Neural progenitor cell (in vitro differentiated cells): ENCODE results near the gene SP7.
"Not testable (repeated sequence)": the region's sequence is repeated elsewhere in the genome, so short reads cannot be mapped to it uniquely, and the experiment has no call there.

Experiments used
- CTCF ChIP-seq: fragments of 200-600 bp; sonication (generic); IDR thresholded peaks from 2 replicates; pipeline ENCODE4 v1.5.1; 2017; ENCODE audit warnings: antibody characterized with exemption, mild to moderate bottlenecking
- EZH2phosphoT487 ChIP-seq: fragments of 200-600 bp; sonication (generic); IDR thresholded peaks from 2 replicates; pipeline ENCODE4 v1.6.1; 2017; ENCODE audit warnings: antibody characterized with exemption

- TF ChIP-seq CTCF, EZH2phosphoT487: not testable (repeated sequence)
Measured at GRCh38 chr12:53361638-53362037, 25.5 kb upstream of the SP7 start.
